ENCODE data around the gene PRND. TPM values are rescaled to one million over a fixed set of nuclear protein-coding genes. Genes with fewer than 3 reads are reported as not detected.

Gene PRND
- total and polyA plus RNA-seq, 2 of the 8 experiments (the other 6 are each of a cell fraction or from before 2014, with no cell fraction given) = 0.09 to 0.11 TPM

DNA sequence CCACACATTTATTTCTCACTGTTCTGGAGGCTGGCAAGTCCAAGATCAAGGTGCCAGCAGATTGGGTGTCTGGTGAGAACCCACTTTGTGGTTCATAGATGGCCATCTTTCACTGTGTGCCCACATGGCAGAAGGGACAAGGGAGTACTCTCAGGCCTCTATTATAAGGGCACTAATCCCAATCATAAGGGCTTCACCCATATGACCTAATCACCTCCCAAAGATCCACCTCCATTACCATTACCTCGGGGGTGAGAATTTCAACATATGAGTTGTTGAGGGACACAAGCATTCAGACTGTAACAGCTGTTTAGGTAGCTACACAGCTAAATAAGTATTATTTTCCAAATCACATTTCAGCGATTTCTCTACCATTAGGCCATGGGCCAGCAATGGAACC is 2.5 kb upstream of the PRND start (continued):
- TF ChIP-seq CBX8 (IDR thresholded peaks at IDR 0.05; ENCODE audit: borderline replicate concordance, low read depth, low read length) (no peak), TBP (IDR thresholded peaks at IDR 0.05; ENCODE audit: low read depth, low read length) (no peak), YY1 (IDR thresholded peaks at IDR 0.05; ENCODE audit: low read depth, low read length) (no peak), POU5F1 (IDR thresholded peaks at IDR 0.05; ENCODE audit: low read depth, low read length) (no peak)
